ENCODE measurements around the gene ZYG11B. TPM values are rescaled to one million over a fixed set of nuclear protein-coding genes. Genes with fewer than 3 reads are reported as not detected.
"Not testable (repeated sequence)": the region's sequence is repeated elsewhere in the genome, so short reads cannot be mapped to it uniquely, and the experiment has no call there.

The ZYG11B gene
- total and polyA plus RNA-seq, 9 of the 15 experiments (the other 6 are each of a cell fraction or from before 2014, with no cell fraction given) = 4.9 to 22.2 (median 12.2) TPM

- TF ChIP-seq SAP30 (IDR thresholded peaks at IDR 0.05; ENCODE audit: borderline replicate concordance, insufficient read depth, low read depth, low read length, poor library complexity, severe bottlenecking) (no peak), IRF1 (CRISPR knock-in tag; IDR thresholded peaks at IDR 0.05; ENCODE audit: borderline replicate concordance) (no peak), ZNF384 (IDR thresholded peaks at IDR 0.05; ENCODE audit: low read depth, low read length) (no peak), GABPA (tag; conservative IDR thresholded peaks at IDR 0.05; ENCODE audit: low read depth) (no peak), CAMTA2 (CRISPR knock-in tag; conservative IDR thresholded peaks at IDR 0.05) (no peak), ZZZ3 (IDR thresholded peaks at IDR 0.05) (no peak), HCFC1 (IDR thresholded peaks at IDR 0.05; ENCODE audit: low read depth, low read length) (no peak), PTTG1 (tag; IDR thresholded peaks at IDR 0.05; ENCODE audit: low read depth) (no peak), TSHZ1 (CRISPR knock-in tag; IDR thresholded peaks at IDR 0.05) (no peak), DMBX1 (CRISPR knock-in tag; IDR thresholded peaks at IDR 0.05; ENCODE audit: borderline replicate concordance) (no peak)
Observed at GRCh38 chr1:52867087-52867863, 141.0 kb downstream of the ZYG11B start (continued).

GRCh38 chr1:52869727-52870126, 143.5 kb downstream of the ZYG11B start:
- DNase-seq (ENCODE audit: extremely low read depth in 1 of 4, low spot score in 3 of 4); FAIRE-seq; intact Hi-C loops (cut with micrococcal nuclease); CTCF ChIA-PET (ENCODE audit: low intra/inter-chr PET ratio); H4K20me1 ChIP-seq (replicated peaks; ENCODE audit: control insufficient read depth, insufficient read depth, low read length); H2AFZ ChIP-seq (ENCODE audit: low read depth, low read length); ATAC-seq; H3K27ac ChIP-seq (ENCODE audit: extremely low read depth, low read depth, low read length); in situ Hi-C loops (cut with MboI); H3K9me1 ChIP-seq (ENCODE audit: control insufficient read depth, insufficient read depth, low read length); H3K4me2 ChIP-seq (ENCODE audit: insufficient read depth, low read length); BruUV-seq (replicated peaks); H3K9ac ChIP-seq (ENCODE audit: insufficient read depth in 1 of 2, low read depth in 2 of 2, low read length in 2 of 2); H3K79me2 ChIP-seq (ENCODE audit: control insufficient read depth, insufficient read depth, low read length); H3K9me3 ChIP-seq (replicated peaks; ENCODE audit: control insufficient read depth, insufficient read depth, low read depth, low read length); H3K4me3 ChIP-seq; POLR2A ChIA-PET; H3K4me1 ChIP-seq (replicated peaks in 1 of 2; ENCODE audit: control insufficient read depth in 2 of 2, insufficient read depth in 2 of 2, low read length in 2 of 2); H3K27me3 ChIP-seq (ENCODE audit: control insufficient read depth in 2 of 2, insufficient read depth in 2 of 2, low read length in 2 of 2): not testable (repeated sequence)
- peaks cover 62% of the 10 kb centered on the region for H3K36me3 ChIP-seq (ENCODE audit: control insufficient read depth, insufficient read depth, low read length)
- no CpG with 5 or more reads among the region's 29 CpGs for WGBS (ENCODE audit: insufficient coverage, low coverage, missing lambda C conversion rate)

Data from K562 (cell line).